GM23338 (cell line): ENCODE data around the gene APBA1. TPM values are rescaled to one million over a fixed set of nuclear protein-coding genes. Genes with fewer than 3 reads are reported as not detected.

Experiments used
- ATAC-seq: fragments of 200-7000 bp; cut with Tn5 transposase; 3 replicates; pipeline ENCODE4 v1.9.1; 2020
- DNase-seq: peaks from one replicate; pipeline ENCODE4 v3.0.0-alpha.2; 2015; ENCODE audit warnings: low spot score
- H2AFZ ChIP-seq: fragments of 200-600 bp; sonication (generic); 2 replicates; pipeline ENCODE4 v1.8.0; 2016; ENCODE audit warnings: antibody characterized with exemption, mild to moderate bottlenecking, moderate library complexity
- H3F3A ChIP-seq: fragments of 200-600 bp; sonication (generic); replicated peaks from 2 replicates; pipeline ENCODE4 v1.8.0; 2017; ENCODE audit warnings: antibody characterized with exemption, mixed run types, low read depth
- H3K27ac ChIP-seq: fragments of 200-600 bp; sonication (generic); 2 replicates; pipeline ENCODE4 v1.6.1; 2016; ENCODE audit warnings: low read depth
- H3K27me3 ChIP-seq: fragments of 200-600 bp; sonication (generic); 2 replicates; pipeline ENCODE4 v1.8.0; 2016; ENCODE audit warnings: mild to moderate bottlenecking, mixed run types, moderate library complexity; ENCODE audit not compliant: insufficient read depth
- H3K36me3 ChIP-seq: fragments of 200-600 bp; sonication (generic); 2 replicates; pipeline ENCODE4 v1.8.0; 2016; ENCODE audit warnings: mild to moderate bottlenecking; ENCODE audit not compliant: insufficient read depth
- H3K4me1 ChIP-seq: fragments of 200-600 bp; sonication (generic); 2 replicates; pipeline ENCODE4 v1.8.0; 2016; ENCODE audit warnings: mild to moderate bottlenecking, moderate library complexity; ENCODE audit not compliant: insufficient read depth
- H3K4me2 ChIP-seq: fragments of 200-600 bp; sonication (generic); 2 replicates; pipeline ENCODE4 v1.7.1; 2017; ENCODE audit warnings: mixed run types
- H3K4me3 ChIP-seq: fragments of 200-600 bp; sonication (generic); 2 replicates; pipeline ENCODE4 v1.6.1; 2016; ENCODE audit warnings: mixed run types
- H3K79me2 ChIP-seq: fragments of 200-600 bp; sonication (generic); replicated peaks from 2 replicates; pipeline ENCODE4 v1.8.0; 2017; ENCODE audit warnings: mild to moderate bottlenecking; ENCODE audit not compliant: insufficient read depth
- H3K9me2 ChIP-seq: fragments of 200-600 bp; sonication (generic); 2 replicates; pipeline ENCODE4 v1.8.0; 2017; ENCODE audit not compliant: insufficient read depth
- H4K20me1 ChIP-seq: fragments of 200-600 bp; sonication (generic); replicated peaks from 2 replicates; pipeline ENCODE4 v1.8.0; 2017; ENCODE audit warnings: mild to moderate bottlenecking; ENCODE audit not compliant: insufficient read depth
- H3K27ac Mint-ChIP-seq: 2 replicates; pipeline ENCODE4 v1.8.0; 2020; ENCODE audit warnings: inconsistent platforms, mild to moderate bottlenecking, moderate library complexity, mixed read lengths
- H3K27me3 Mint-ChIP-seq: 3 replicates; pipeline ENCODE4 v1.8.0; 2022; ENCODE audit warnings: low read depth, mild to moderate bottlenecking, moderate library complexity, mixed read lengths, inconsistent platforms; ENCODE audit not compliant: insufficient read depth, poor library complexity
- H3K36me3 Mint-ChIP-seq: 3 replicates; pipeline ENCODE4 v1.8.0; 2021; ENCODE audit warnings: low read depth, mild to moderate bottlenecking, inconsistent platforms, moderate library complexity, mixed read lengths
- H3K4me1 Mint-ChIP-seq: 3 replicates; pipeline ENCODE4 v1.8.0; 2020; ENCODE audit warnings: mild to moderate bottlenecking, inconsistent platforms, mixed read lengths
- H3K4me3 Mint-ChIP-seq: 3 replicates; pipeline ENCODE4 v1.8.0; 2021; ENCODE audit warnings: moderate library complexity, mild to moderate bottlenecking, inconsistent platforms, mixed read lengths
- H3K9me3 Mint-ChIP-seq: 3 replicates; pipeline ENCODE4 v1.8.0; 2020; ENCODE audit warnings: moderate library complexity, mild to moderate bottlenecking, inconsistent platforms, mixed read lengths
- CREB1 ChIP-seq: fragments of 250-450 bp; sonication (Bioruptor Pico); IDR thresholded peaks from 2 replicates; pipeline ENCODE4 v1.5.0; 2020; ENCODE audit warnings: low read depth, mild to moderate bottlenecking, moderate library complexity
- ETS1 ChIP-seq: IDR thresholded peaks from 2 replicates; pipeline ENCODE4 v1.6.1; 2016; ENCODE audit warnings: antibody characterized with exemption
- EZH2 ChIP-seq: fragments of 200-600 bp; sonication (generic); IDR thresholded peaks from one replicate; pipeline ENCODE4 v1.8.0; 2017; ENCODE audit warnings: antibody characterized with exemption, mild to moderate bottlenecking, low read depth; ENCODE audit not compliant: unreplicated experiment
- EZH2phosphoT487 ChIP-seq: fragments of 200-600 bp; sonication (generic); IDR thresholded peaks from one replicate; pipeline ENCODE4 v1.8.1; 2018; ENCODE audit warnings: antibody characterized with exemption; ENCODE audit not compliant: unreplicated experiment
- JUNB ChIP-seq: IDR thresholded peaks from one replicate; pipeline ENCODE4 v1.6.1; 2016; ENCODE audit warnings: antibody characterized with exemption; ENCODE audit not compliant: unreplicated experiment
- NANOG ChIP-seq: IDR thresholded peaks from 2 replicates; pipeline ENCODE4 v1.6.1; 2016; ENCODE audit warnings: antibody characterized with exemption, borderline replicate concordance
- POLR2AphosphoS5 ChIP-seq: IDR thresholded peaks from 2 replicates; pipeline ENCODE4 v1.6.1; 2016; ENCODE audit warnings: antibody characterized with exemption, low read depth
- STAT1 ChIP-seq: IDR thresholded peaks from one replicate; pipeline ENCODE4 v1.6.1; 2016; ENCODE audit warnings: antibody characterized with exemption; ENCODE audit not compliant: unreplicated experiment
- ZNF114 ChIP-seq: fragments of 250-450 bp; sonication (Bioruptor Pico); IDR thresholded peaks from 2 replicates; pipeline ENCODE4 v1.5.0; 2020; ENCODE audit warnings: mild to moderate bottlenecking, moderate library complexity
- ZNF331 ChIP-seq: fragments of 250-450 bp; sonication (Bioruptor Pico); IDR thresholded peaks from 2 replicates; pipeline ENCODE4 v1.5.0; 2020; ENCODE audit warnings: low read depth, mild to moderate bottlenecking, moderate library complexity
- ZNF462 ChIP-seq: fragments of 250-450 bp; sonication (Bioruptor Pico); IDR thresholded peaks from 2 replicates; pipeline ENCODE4 v1.5.0; 2020; ENCODE audit warnings: mild to moderate bottlenecking, moderate library complexity
- polyA plus RNA-seq: library from polyadenylated mRNA; unstranded; fragments of >200 nt; fragmentation: Nextera tagmentation; extraction: Ambion mirVana; gene quantifications from 2 replicates; pipeline ENCODE4 v1.2.1, GENCODE V29; 2016
- total RNA-seq: library from RNA; depleted of rRNA; stranded (reverse); fragments of >200 nt; shearing (Covaris generic); gene quantifications from 2 replicates; pipeline ENCODE4 v1.2.3, GENCODE V29; 2014
- TF ChIP-seq, protein P1 (sequence below), 2 experiments: fragments of 200-600 bp in 1 of 2; sonication (generic) in 1 of 2; conservative IDR thresholded peaks; 2 replicates each; pipeline versions ENCODE4 v1.5.1 to v1.6.1; 2016 to 2017; ENCODE audit warnings: antibody characterized with exemption in 2 of 2, low read depth in 2 of 2, mild to moderate bottlenecking in 2 of 2, moderate library complexity in 1 of 2

Gene APBA1
- total and polyA plus RNA-seq, 2 experiments from 2014 or later: 0.26 to 1.0 TPM

DNA sequence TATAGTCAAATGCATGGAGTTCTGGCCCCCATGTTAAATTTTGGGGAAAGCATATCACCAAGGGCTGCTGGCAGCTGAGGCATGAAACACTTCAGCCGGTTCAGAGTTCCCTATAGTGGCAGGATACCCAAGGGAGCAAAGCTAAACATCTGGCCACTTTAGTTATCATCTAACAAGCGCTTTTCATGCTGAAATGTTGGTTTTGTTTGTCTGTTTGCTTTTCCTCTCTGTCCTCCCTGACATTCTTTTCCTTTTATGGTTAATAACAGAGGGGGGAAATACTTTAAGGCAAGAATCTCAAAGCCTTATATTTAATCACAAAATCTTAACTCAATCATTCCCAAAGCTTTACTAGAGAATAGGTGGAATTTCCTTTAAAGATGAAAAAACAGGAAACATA is 11.9 kb downstream of the APBA1 start:
- H3K27me3 ChIP-seq: no peaks in the 10 kb centered on the region
- peaks cover 21% of the 10 kb centered on the region for H3K4me1 Mint-ChIP-seq
- no peak overlapping the region for H3K27ac ChIP-seq
- H3K27me3 Mint-ChIP-seq: no peaks in the 10 kb centered on the region
- no peaks in the 10 kb centered on the region for H3K36me3 Mint-ChIP-seq
- no peaks in the 10 kb centered on the region for H3F3A ChIP-seq
- no peak overlapping the region for H3K4me3 Mint-ChIP-seq
- ATAC-seq (no peak), DNase-seq (no peak)
- H3K36me3 ChIP-seq: no peaks in the 10 kb centered on the region
- no peaks in the 10 kb centered on the region; the same call in 1 of the 2 replicates for H4K20me1 ChIP-seq
- no peak overlapping the region for H2AFZ ChIP-seq
- no peak overlapping the region for H3K4me3 ChIP-seq
- no peaks in the 10 kb centered on the region for H3K9me2 ChIP-seq
- TF ChIP-seq POLR2AphosphoS5 (no peak), ZNF114 (no peak), ETS1 (no peak), ZNF462 (no peak), EZH2phosphoT487 (no peak), CREB1 (CRISPR knock-in tag) (no peak), STAT1 (no peak), ZNF331 (CRISPR knock-in tag) (no peak), NANOG (no peak), EZH2 (no peak), JUNB (no peak)
- TF ChIP-seq, protein P1, sequence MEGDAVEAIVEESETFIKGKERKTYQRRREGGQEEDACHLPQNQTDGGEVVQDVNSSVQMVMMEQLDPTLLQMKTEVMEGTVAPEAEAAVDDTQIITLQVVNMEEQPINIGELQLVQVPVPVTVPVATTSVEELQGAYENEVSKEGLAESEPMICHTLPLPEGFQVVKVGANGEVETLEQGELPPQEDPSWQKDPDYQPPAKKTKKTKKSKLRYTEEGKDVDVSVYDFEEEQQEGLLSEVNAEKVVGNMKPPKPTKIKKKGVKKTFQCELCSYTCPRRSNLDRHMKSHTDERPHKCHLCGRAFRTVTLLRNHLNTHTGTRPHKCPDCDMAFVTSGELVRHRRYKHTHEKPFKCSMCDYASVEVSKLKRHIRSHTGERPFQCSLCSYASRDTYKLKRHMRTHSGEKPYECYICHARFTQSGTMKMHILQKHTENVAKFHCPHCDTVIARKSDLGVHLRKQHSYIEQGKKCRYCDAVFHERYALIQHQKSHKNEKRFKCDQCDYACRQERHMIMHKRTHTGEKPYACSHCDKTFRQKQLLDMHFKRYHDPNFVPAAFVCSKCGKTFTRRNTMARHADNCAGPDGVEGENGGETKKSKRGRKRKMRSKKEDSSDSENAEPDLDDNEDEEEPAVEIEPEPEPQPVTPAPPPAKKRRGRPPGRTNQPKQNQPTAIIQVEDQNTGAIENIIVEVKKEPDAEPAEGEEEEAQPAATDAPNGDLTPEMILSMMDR (conservative IDR thresholded peaks at IDR 0.05; ENCODE audit: low read depth in 2 of 2): no peak
- no peak overlapping the region for H3K4me2 ChIP-seq
- peaks cover 17% of the 10 kb centered on the region for H3K4me1 ChIP-seq
- no peaks in the 10 kb centered on the region for H3K79me2 ChIP-seq
- no peak overlapping the region for H3K27ac Mint-ChIP-seq
- no peaks in the 10 kb centered on the region for H3K9me3 Mint-ChIP-seq
